ENCODE measurements around the gene S100A6.
"Not testable (repeated sequence)": the region's sequence is repeated elsewhere in the genome, so short reads cannot be mapped to it uniquely, and the experiment has no call there.

S100A6 gene

GRCh38 chr1:153563991-153564390, 28.2 kb upstream of the S100A6 start:
- no peak for DNase-seq (ENCODE audit: low read depth in 2 of 2)

- DNase-seq (ENCODE audit: low read depth in 2 of 2), result no peak
These were observed 27.7 kb upstream of the S100A6 start for GRCh38 chr1:153563483-153563901.

DNA sequence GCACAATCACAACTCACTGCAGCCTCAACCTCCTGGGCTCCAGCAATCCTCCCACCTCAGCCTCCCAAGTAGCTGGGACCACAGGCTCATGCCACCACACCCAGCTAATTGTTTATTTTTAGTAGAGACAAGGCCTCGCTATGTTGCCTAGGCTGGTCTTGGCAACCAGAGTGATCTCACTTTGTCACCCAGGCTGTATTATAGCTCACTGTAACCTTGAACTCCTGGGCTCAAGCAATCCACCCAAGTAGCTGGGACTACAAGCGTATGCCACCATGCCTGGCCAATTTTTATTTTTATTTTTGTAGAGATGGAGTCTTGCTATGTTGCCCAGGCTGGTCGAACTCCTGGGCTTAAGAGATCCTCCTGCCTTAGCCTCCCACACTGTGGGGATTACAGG, 26.2 kb upstream of the S100A6 start:
- DNase-seq (ENCODE audit: low read depth in 2 of 2), result not testable (repeated sequence)

DNA sequence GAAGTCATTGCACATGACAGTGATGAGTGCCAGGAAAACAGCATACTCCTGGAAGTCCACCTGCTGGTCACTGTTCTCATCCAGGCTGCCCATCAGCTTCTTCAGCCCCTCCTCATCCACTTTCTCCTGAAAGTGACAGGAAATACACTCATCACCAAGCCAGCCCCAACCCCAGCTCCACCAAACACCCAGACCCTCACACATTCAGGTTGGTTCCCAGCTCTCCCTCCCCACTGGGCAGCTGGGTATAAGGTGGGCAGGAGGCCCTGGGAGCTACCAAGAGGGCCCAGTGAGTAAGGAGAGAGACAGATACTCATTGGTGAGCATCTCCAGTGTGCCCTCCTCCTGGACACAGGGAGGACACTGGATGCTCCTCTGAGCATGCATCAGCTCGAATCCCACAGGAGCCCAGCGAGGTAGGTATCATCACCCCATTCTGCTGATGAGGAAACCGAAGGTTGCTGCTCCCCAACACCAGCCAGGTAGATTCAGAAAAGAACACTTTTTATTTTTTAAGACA, 25.7 kb upstream of the S100A6 start:
- no peak for DNase-seq (ENCODE audit: low read depth in 2 of 2)

DNA sequence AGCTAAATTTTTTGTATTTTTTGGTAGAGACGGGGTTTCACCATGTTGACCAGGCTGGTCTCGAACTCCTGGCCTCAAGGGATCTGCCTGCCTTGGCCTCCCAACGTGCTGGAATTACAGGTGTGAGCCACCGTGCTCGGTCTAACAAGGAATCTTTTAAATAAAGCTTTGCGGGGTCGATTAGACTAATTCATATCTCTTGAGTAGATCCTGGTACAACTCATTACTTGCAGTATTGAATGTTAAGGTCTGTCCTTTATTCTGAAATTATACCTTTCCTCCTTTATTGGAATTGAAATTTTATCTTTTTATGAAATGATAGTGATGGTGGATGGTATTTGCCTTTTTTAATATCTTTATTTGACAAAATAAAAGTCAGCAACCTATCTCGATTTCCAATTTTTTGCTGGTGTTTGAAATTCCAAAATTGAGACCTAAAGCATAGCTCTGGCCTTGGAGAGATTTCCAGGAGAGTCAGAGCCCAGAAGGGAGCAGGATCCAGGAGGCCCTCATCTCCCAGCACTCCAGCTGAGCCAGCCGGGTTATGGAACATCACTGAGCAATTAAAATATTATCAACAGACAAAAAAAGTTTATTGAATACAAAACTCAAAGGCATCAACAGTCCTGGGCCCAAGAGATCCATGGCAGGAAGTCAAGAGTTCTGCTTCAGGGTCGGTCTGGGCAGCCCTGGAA, 25.1 kb upstream of the S100A6 start:
- no peak for DNase-seq (ENCODE audit: low read depth in 2 of 2)

- no peak for DNase-seq (ENCODE audit: low read depth in 2 of 2)
These were observed 24.4 kb upstream of the S100A6 start for GRCh38 chr1:153560241-153560640.

- no peak for DNase-seq (ENCODE audit: low read depth in 2 of 2)
These were observed 22.1 kb upstream of the S100A6 start for GRCh38 chr1:153557877-153558276.

DNA sequence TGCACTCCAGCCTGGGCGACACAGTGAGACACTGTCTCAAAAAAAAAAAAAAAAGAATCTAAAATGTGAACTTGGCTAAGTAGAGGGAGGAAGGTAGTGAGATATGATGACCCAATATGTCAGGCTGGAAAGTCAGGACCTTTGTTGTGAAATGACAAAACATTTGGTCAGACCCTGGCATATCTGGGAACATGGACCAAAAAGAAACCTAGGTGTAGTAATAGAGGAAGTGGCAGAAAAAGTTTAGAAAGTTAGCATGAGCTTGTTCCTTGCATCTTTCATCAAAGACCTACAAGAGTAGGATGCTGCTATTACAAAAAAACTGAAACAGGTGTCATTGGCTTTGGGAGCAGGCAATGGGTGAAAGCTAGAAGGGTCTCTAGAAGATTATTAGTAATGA, 20.6 kb upstream of the S100A6 start:
- no peak for DNase-seq (ENCODE audit: low read depth in 2 of 2)

DNA sequence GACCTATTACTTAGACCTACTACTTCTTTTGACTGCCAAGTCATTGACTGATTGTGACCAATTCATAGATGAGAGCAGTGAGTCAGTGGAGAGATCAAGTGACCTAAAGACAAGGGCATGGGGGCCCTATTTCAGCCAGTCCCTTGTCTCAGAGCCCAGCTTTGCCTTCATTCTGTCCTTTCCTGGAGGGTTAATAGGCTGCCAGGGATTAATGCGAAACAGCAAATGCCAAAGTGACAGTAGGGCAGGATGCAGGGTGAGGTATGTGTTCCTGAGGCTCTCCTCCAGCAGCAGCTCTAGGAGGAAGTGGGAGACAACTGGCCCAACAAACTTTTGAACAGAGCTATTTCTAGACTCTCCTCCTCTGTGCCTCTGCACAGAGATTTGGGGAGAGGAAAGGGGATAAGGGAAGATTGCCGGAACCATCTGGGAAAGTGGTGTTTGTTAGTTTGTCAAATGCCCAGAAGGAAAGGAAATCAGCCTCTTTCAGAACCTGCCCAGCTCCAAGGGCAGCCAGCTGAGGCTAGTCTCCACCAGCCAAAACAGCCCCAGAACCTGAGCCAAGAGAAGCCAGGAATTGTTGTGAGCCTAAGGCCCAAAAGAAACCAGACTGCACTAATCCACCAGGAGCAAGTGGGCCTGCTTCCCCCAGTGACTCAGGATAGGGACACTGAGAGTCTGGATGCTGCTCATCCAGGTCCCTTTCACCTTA, 18.2 kb upstream of the S100A6 start:
- no peak for DNase-seq (ENCODE audit: low read depth in 2 of 2)

DNA sequence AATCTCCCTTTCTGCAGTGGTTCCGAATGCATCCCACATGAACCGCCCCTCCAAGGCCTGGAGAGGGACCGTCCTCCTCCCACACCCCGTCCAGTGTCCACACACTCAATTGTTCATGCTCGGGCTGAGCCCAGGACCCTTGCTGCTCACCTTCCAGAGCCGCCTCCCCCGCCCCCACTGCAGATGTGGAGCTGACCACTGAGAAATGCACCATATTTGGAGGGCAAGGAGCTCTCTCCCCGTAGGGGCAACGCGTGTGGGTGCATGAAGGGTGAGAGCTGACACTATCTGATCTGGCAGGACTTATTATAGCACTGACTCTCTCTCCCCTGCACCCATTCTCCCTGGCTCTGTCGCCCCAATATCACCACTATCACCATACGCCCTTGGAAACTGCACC, 17.3 kb upstream of the S100A6 start:
- DNase-seq (ENCODE audit: low read depth in 2 of 2), result no peak

DNA sequence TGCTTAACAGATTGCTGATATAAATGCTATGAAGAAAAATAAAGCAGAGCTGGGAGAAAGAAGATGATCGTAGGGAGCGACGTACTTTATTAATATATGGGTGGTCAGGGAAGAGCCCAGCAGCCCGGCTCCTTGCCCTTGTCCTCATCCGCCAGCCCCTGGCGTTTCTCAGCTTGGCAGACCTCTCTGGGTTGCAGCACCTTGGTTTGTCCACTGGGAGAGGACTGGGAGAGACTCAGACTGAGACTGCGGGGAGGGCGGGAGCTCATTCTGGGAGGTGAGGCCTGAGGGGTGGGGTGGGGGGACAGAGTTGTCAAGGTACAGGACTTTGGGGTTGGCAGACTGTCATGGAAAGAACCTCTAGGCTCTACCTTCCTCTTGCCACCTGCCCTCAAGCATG, 16.5 kb upstream of the S100A6 start:
- no peak for DNase-seq (ENCODE audit: low read depth in 2 of 2)

DNA sequence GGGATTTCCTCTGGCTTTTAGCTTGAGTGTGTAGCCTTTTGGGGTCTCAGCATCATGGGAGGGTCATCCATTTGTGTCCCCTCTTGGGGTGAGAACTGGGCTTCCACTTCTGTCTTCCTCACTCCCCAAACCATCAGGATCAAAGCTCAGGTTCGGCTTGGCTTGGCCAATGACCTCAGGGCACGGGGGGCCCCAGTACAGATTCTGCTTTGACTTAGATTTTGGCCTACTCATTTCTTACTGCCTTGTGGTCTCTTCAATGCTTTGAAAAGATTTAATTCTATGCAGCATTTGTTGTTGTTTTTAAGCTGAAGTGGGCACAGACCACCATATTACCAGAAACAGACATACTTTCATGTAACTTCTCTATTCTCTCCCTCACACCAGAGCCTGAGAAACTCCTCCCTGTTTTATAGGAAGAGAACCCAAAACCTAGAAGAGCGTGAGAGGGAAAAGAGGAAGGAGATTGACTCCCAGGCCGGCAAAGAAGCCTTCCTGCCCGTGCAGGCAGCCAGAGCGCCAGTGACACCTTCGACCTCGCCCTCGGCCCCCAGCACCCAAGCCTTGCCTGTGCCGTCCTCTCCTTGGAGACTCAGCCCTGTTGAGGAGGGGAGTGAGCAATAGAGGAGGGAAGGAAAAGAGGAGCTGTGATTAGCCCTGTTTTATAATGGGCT, 15.2 kb upstream of the S100A6 start:
- DNase-seq (ENCODE audit: low read depth in 2 of 2), result no peak

GRCh38 chr1:153550398-153550758, 14.6 kb upstream of the S100A6 start:
- DNase-seq (ENCODE audit: low read depth in 2 of 2), result no peak

- no peak for DNase-seq (ENCODE audit: low read depth in 2 of 2)
These were observed 14.1 kb upstream of the S100A6 start for GRCh38 chr1:153549741-153550397.

DNA sequence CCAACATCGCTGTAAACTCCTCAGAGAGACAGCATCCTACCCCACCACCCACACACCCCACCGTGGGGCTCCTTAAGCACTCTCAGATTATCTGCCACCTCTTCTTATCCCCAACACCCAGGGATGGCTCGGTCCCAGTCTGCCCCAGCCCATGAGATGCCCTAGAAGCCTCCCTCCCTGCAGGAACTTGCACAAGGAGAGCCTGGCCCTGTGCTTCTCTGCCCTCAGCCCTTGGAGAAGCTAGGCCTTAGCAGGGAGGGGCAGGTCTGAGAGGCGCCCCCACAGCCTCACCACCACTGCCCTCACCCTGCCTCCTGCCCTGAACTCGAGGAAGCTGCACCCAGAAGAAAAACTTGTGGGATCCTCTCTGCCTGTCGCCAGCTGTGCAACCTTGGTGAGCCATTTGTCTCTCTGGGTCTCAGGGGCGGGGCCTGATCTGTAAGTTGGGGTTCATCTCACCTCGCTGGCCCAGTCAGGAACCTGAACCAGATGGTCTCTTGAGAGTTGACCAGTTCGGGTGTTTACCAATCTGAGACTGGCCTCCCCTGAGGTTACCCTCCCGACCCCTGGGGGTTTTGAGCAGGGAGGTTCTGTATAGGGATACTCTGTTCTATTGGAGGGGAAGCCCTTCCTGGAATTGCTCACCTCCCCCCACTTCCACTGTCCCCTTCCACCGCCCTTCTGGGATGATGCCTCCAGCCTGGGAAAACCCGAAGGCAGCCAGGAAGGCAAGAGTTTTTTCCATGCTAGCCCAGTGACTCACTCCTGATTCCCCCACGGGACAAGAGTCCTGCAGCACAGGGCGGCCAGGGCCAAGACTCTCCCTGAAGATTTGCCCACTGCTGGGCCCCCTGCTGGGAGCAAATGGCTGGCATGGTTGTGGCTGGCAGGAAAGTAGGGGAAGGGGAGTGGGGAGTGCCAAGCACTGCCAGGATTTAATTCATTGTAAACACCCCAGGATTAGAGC, 13.2 kb upstream of the S100A6 start, which contains the start of gene S100A3:
Gene S100A3 (minus strand): TSS at position 537 of the 967 bp plus-strand sequence. CDS start 773 bp downstream, outside the sequence.
- DNase-seq (ENCODE audit: low read depth in 2 of 2), result no peak

- DNase-seq (ENCODE audit: low read depth in 2 of 2), result no peak
These were observed 12.1 kb upstream of the S100A6 start for GRCh38 chr1:153547560-153548551.

GRCh38 chr1:153546796-153547559, 11.2 kb upstream of the S100A6 start:
- DNase-seq (ENCODE audit: low read depth in 2 of 2), result no peak

GRCh38 chr1:153546371-153546770, 10.6 kb upstream of the S100A6 start:
- no peak for DNase-seq (ENCODE audit: low read depth in 2 of 2)

Measured in stimulated activated CD8-positive, alpha-beta memory T cell treated with anti-CD3 and anti-CD28 coated beads, Interleukin-15, amount 100 ng/mL, for 4 hours (primary cell).